Thyroid gland (tissue), 4 donors: Measurements from ENCODE around the gene EIF4G1. TPM values are rescaled to one million over a fixed set of nuclear protein-coding genes. Genes with fewer than 3 reads are reported as not detected.

Source experiments
- DNase-seq, 2 donors: peaks; one replicate each; pipeline ENCODE4 v3.0.0-alpha.2; 2019
- H3K27ac ChIP-seq, 3 donors: fragments of 200-600 bp; sonication (generic); 1 replicate in 2 of 3; 2 replicates in 1 of 3; pipeline ENCODE4 v1.5.1; 2016 to 2019; ENCODE audit warnings: mild to moderate bottlenecking in 1 of 3, moderate library complexity in 1 of 3
- H3K27me3 ChIP-seq: fragments of 200-600 bp; sonication (generic); one replicate; pipeline ENCODE4 v1.5.1; 2019
- H3K36me3 ChIP-seq, 2 donors: fragments of 200-600 bp; sonication (generic); one replicate each; pipeline ENCODE4 v1.5.1; 2016 to 2019
- H3K4me1 ChIP-seq, 2 donors: fragments of 200-600 bp; sonication (generic); one replicate each; pipeline ENCODE4 v1.5.1; 2017 to 2019
- H3K4me3 ChIP-seq, 3 donors: fragments of 200-600 bp; sonication (generic); replicated peaks in 1 of 3; 1 replicate in 2 of 3; 2 replicates in 1 of 3; pipeline ENCODE4 v1.5.1; 2016; ENCODE audit warnings: mild to moderate bottlenecking in 1 of 3
- H3K9me3 ChIP-seq: fragments of 200-600 bp; sonication (generic); one replicate; pipeline ENCODE4 v1.5.1; 2017
- CTCF ChIP-seq, 6 experiments: fragments of 200-600 bp in 3 of 6; fragments of 450-650 bp in 3 of 6; sonication (generic) in 3 of 6; IDR thresholded peaks; one replicate each; pipeline ENCODE4 v1.5.1; 2016 to 2019; ENCODE audit warnings: antibody characterized with exemption in 6 of 6, mild to moderate bottlenecking in 2 of 6, inconsistent platforms in 1 of 6, moderate library complexity in 1 of 6
- POLR2A ChIP-seq, 2 donors: fragments of 450-650 bp; IDR thresholded peaks; one replicate each; pipeline ENCODE4 v1.6.1; 2017; ENCODE audit warnings: antibody characterized with exemption in 2 of 2, mild to moderate bottlenecking in 2 of 2, moderate library complexity in 1 of 2
- WGBS, 2 donors: methylation state at CpG; one replicate each; pipeline ENCODE4 v1.1.5; 2017; 5-methylcytosine and 5-hydroxymethylcytosine counted together
- intact Hi-C: fragments of 100-400 bp; cut with DNase I; formaldehyde crosslinking; loops from one replicate; pipeline ENCODE4 v1.15.1; 2023
- total RNA-seq, 4 donors: library from RNA; depleted of rRNA; stranded (reverse); fragments of >200 nt; gene quantifications; one replicate each; pipeline ENCODE4 v1.2.3, GENCODE V29; 2016

The EIF4G1 gene
- total RNA-seq, 4 donors from 2014 or later, result 206 to 418 (median 348) TPM

GRCh38 chr3:184327171-184327570 is 12.8 kb downstream of the EIF4G1 start:
- WGBS, 2 donors, result 93 to 96% methylated on average over 21 of the region's 21 CpGs

GRCh38 chr3:184328516-184328915 is 14.1 kb downstream of the EIF4G1 start:
- intact Hi-C loops, result no loop called here
- peaks cover 98 to 100% of the 10 kb centered on the region in 2 donors for H3K36me3 ChIP-seq
- no peaks in the 10 kb centered on the region for H3K9me3 ChIP-seq
- H3K27ac ChIP-seq, result no peak overlapping the region
- TF ChIP-seq POLR2A (IDR thresholded peaks at IDR 0.05) (no peak), CTCF (IDR thresholded peaks at IDR 0.05) (no peak)
- WGBS, 2 donors, result 46 to 54% methylated on average over 3 of the region's 3 CpGs
- DNase-seq, result no peak
- no peak overlapping the region for H3K4me3 ChIP-seq
- no peaks in the 10 kb centered on the region for H3K4me1 ChIP-seq
- H3K27me3 ChIP-seq, result no peaks in the 10 kb centered on the region

More at GRCh38 chr3:184327171-184327570, 12.8 kb downstream of the EIF4G1 start:
- no peak overlapping the region for H3K27ac ChIP-seq
- DNase-seq, result no peak
- peaks cover 0 to 5% of the 10 kb centered on the region in 2 donors for H3K4me1 ChIP-seq
- H3K4me3 ChIP-seq, result no peak overlapping the region
- intact Hi-C loops, result no loop called here
- no peaks in the 10 kb centered on the region for H3K27me3 ChIP-seq
- no peak for TF ChIP-seq POLR2A (IDR thresholded peaks at IDR 0.05)
- H3K36me3 ChIP-seq, result peaks cover 100% of the 10 kb centered on the region in 2 donors
- no peaks in the 10 kb centered on the region for H3K9me3 ChIP-seq

GRCh38 chr3:184332370-184333090 is 18.1 kb downstream of the EIF4G1 start:
- DNase-seq, result no peak
- Histone ChIP-seq H3K36me3 (peaks cover 73 to 77% of the 10 kb centered on the region in 2 donors), H3K27me3 (no peaks in the 10 kb centered on the region), H3K27ac (peak overlapping the region in 1 of 3 donors; percentile 35), H3K9me3 (no peaks in the 10 kb centered on the region), H3K4me1 (peaks cover 13% of the 10 kb centered on the region in 2 donors), H3K4me3 (no peak overlapping the region)
- TF ChIP-seq CTCF (IDR thresholded peaks at IDR 0.05), result no peak
- TF ChIP-seq POLR2A (IDR thresholded peaks at IDR 0.05), result no peak
- intact Hi-C loops, result no loop called here
- WGBS, 2 donors, result 87 to 89% methylated on average over 10 of the region's 10 CpGs

- no peak for TF ChIP-seq CTCF (IDR thresholded peaks at IDR 0.05)
- TF ChIP-seq POLR2A (IDR thresholded peaks at IDR 0.05), result no peak
- Histone ChIP-seq H3K9me3 (no peaks in the 10 kb centered on the region), H3K27me3 (no peaks in the 10 kb centered on the region), H3K36me3 (peaks cover 66 to 70% of the 10 kb centered on the region in 2 donors), H3K27ac (no peak overlapping the region), H3K4me1 (peaks cover 19% of the 10 kb centered on the region in 2 donors), H3K4me3 (no peak overlapping the region)
- WGBS, 2 donors, result 86 to 89% methylated on average over 6 of the region's 6 CpGs
- intact Hi-C loops, result no loop called here
- no peak for DNase-seq
Observed at GRCh38 chr3:184333190-184333589, 18.8 kb downstream of the EIF4G1 start.

- intact Hi-C loops, result no loop called here
- Histone ChIP-seq H3K4me3 (no peak overlapping the region), H3K9me3 (no peaks in the 10 kb centered on the region), H3K36me3 (peaks cover 61 to 65% of the 10 kb centered on the region in 2 donors), H3K27me3 (no peaks in the 10 kb centered on the region), H3K4me1 (peaks cover 19 to 20% of the 10 kb centered on the region in 2 donors), H3K27ac (no peak overlapping the region)
- WGBS, 2 donors, result 82 to 87% methylated on average over 3 of the region's 3 CpGs
- TF ChIP-seq CTCF (IDR thresholded peaks at IDR 0.05) (no peak), POLR2A (IDR thresholded peaks at IDR 0.05) (no peak)
- no peak for DNase-seq
Observed at GRCh38 chr3:184333700-184334099, 19.3 kb downstream of the EIF4G1 start.
